HG02970 (cell line): ENCODE results near the gene ODAD4.
"Not testable (repeated sequence)": the region's sequence is repeated elsewhere in the genome, so short reads cannot be mapped to it uniquely, and the experiment has no call there.

ENCODE experiments used
- ATAC-seq: cut with Tn5 transposase; IDR thresholded peaks from one replicate; pipeline ENCODE4 v1.9.1; 2021; ENCODE audit warnings: mild to moderate bottlenecking, moderate library complexity, moderate number of reproducible peaks; ENCODE audit not compliant: unreplicated experiment, low FRiP score

ODAD4 gene

GRCh38 chr17:41992576-41992975 is 62.2 kb downstream of the ODAD4 start:
- no peak for ATAC-seq

GRCh38 chr17:41996855-41997164 is 66.4 kb downstream of the ODAD4 start:
- no peak for ATAC-seq

- ATAC-seq: no peak
These were observed 68.1 kb downstream of the ODAD4 start for GRCh38 chr17:41998497-41998896.

- ATAC-seq: no peak
These were observed 70.2 kb downstream of the ODAD4 start for GRCh38 chr17:42000413-42001133.

- no peak for ATAC-seq
These were observed 71.3 kb downstream of the ODAD4 start for GRCh38 chr17:42001729-42002128.

- ATAC-seq: no peak
These were observed 71.9 kb downstream of the ODAD4 start for GRCh38 chr17:42002175-42002791.

GRCh38 chr17:42002792-42003301 is 72.4 kb downstream of the ODAD4 start:
- ATAC-seq: no peak

- no peak for ATAC-seq
These were observed 74.7 kb downstream of the ODAD4 start for GRCh38 chr17:42005166-42005565.

- no peak for ATAC-seq
These were observed 78.8 kb downstream of the ODAD4 start for GRCh38 chr17:42009170-42009569.

- not testable (repeated sequence) for ATAC-seq
These were observed 79.9 kb downstream of the ODAD4 start for GRCh38 chr17:42010266-42010680.

GRCh38 chr17:42010898-42011516 is 80.6 kb downstream of the ODAD4 start:
- no peak for ATAC-seq

GRCh38 chr17:42012363-42012762 is 81.9 kb downstream of the ODAD4 start:
- not testable (repeated sequence) for ATAC-seq

GRCh38 chr17:42013740-42014139 is 83.3 kb downstream of the ODAD4 start:
- ATAC-seq: not testable (repeated sequence)
